Lung (tissue), 12 donors: ENCODE data around the gene ZNF521. TPM values are rescaled to one million over a fixed set of nuclear protein-coding genes. Genes with fewer than 3 reads are reported as not detected.

Experiments
- ATAC-seq: fragments of 200-7000 bp; cut with Tn5 transposase; one replicate; pipeline ENCODE4 v1.9.1; 2020; ENCODE audit warnings: moderate number of reproducible peaks; ENCODE audit not compliant: insufficient read depth, low FRiP score
- DNase-seq, 3 donors: peaks; one replicate each; pipeline ENCODE4 v3.0.0-alpha.2; 2013 to 2017
- H3K27ac ChIP-seq, 2 donors: one replicate each; pipeline ENCODE4 v1.5.1; 2013; ENCODE audit warnings: mild to moderate bottlenecking in 2 of 2, moderate library complexity in 2 of 2, control low read depth in 1 of 2, inconsistent platforms in 1 of 2, low read depth in 1 of 2, low read length in 1 of 2
- H3K27me3 ChIP-seq, 3 donors: one replicate each; pipeline ENCODE4 v1.5.1; 2013; ENCODE audit warnings: low read length in 2 of 3; ENCODE audit not compliant: control insufficient read depth in 3 of 3, insufficient read depth in 3 of 3
- H3K36me3 ChIP-seq, 4 donors: one replicate each; pipeline ENCODE4 v1.5.1; 2013; ENCODE audit warnings: low read length in 4 of 4, mild to moderate bottlenecking in 1 of 4, moderate library complexity in 1 of 4; ENCODE audit not compliant: control insufficient read depth in 4 of 4, insufficient read depth in 4 of 4
- H3K4me1 ChIP-seq, 5 donors: one replicate each; pipeline ENCODE4 v1.5.1; 2013; ENCODE audit warnings: low read length in 5 of 5, mild to moderate bottlenecking in 2 of 5, moderate library complexity in 1 of 5; ENCODE audit not compliant: control insufficient read depth in 5 of 5, insufficient read depth in 5 of 5
- H3K4me3 ChIP-seq: one replicate; pipeline ENCODE4 v1.5.1; 2013; ENCODE audit warnings: mild to moderate bottlenecking, control low read depth, moderate library complexity
- H3K9ac ChIP-seq, 2 donors: one replicate each; pipeline ENCODE4 v1.5.1; 2013; ENCODE audit warnings: low read length in 2 of 2, control low read depth in 1 of 2; ENCODE audit not compliant: insufficient read depth in 1 of 2
- H3K9me3 ChIP-seq, 4 donors: one replicate each; pipeline ENCODE4 v1.5.1; 2013; ENCODE audit warnings: low read length in 3 of 4, mild to moderate bottlenecking in 1 of 4, moderate library complexity in 1 of 4; ENCODE audit not compliant: control insufficient read depth in 4 of 4, insufficient read depth in 3 of 4
- WGBS, 2 donors: extraction: QIAGEN DNeasy Blood & Tissue Kit; methylation state at CpG; one replicate each; pipeline ENCODE4 v1.1.7; 2013; 5-methylcytosine and 5-hydroxymethylcytosine counted together
- polyA plus RNA-seq, 2 donors: library from polyadenylated mRNA; stranded (reverse); fragments of 200-250 nt; gene quantifications; one replicate each; pipeline ENCODE4 v1.2.1, GENCODE V29; 2013
- total RNA-seq, 2 donors: library from RNA; depleted of rRNA in 1 of 2; stranded (reverse); fragments of >200 nt in 1 of 2; gene quantifications; one replicate each; pipeline ENCODE4 v1.2.1, GENCODE V29; 2014 to 2021
- TF ChIP-seq, protein P1 (sequence below): IDR thresholded peaks from 2 replicates; pipeline ENCODE4 v1.5.1; 2012; ENCODE audit warnings: mild to moderate bottlenecking; ENCODE audit errors: control extremely low read depth, extremely low read depth
- donor health status: control.
- donor health status: control.
- donor health status: Bipolar disorder and iron deficiency.
- donor health status: healthy.
- donor health status: DM: yes; HTN: yes; CAD: no.

The ZNF521 gene
- total and polyA plus RNA-seq, 4 donors: 1.5 to 48.8 (median 10.7) TPM

DNA sequence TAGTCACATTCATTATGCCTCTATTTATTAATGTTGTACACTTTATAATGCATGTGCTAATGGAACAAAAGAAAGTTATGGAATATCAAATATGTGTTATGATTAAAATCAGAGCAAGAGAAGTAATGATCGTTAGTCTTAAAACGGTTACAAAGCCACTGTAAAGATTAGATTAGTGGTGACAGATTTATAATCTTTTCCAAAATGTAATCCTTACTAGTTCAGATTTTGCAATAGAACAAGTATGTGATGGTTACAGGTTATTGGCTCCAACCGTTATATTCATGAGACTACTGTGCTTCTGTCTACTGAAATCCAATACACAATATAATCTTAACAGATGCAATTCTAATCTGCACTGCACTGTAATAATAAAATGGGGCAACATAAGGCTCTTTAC is 180.6 kb downstream of the ZNF521 start:
- WGBS, 2 donors: 67 to 78% methylated on average over 3 of the region's 3 CpGs
- ATAC-seq: no peak
- no peaks in the 10 kb centered on the region for H3K27me3 ChIP-seq
- peaks cover 0 to 14% (median 0%) of the 10 kb centered on the region in 5 donors for H3K4me1 ChIP-seq
- H3K9me3 ChIP-seq: no peaks in the 10 kb centered on the region
- TF ChIP-seq, protein P1, sequence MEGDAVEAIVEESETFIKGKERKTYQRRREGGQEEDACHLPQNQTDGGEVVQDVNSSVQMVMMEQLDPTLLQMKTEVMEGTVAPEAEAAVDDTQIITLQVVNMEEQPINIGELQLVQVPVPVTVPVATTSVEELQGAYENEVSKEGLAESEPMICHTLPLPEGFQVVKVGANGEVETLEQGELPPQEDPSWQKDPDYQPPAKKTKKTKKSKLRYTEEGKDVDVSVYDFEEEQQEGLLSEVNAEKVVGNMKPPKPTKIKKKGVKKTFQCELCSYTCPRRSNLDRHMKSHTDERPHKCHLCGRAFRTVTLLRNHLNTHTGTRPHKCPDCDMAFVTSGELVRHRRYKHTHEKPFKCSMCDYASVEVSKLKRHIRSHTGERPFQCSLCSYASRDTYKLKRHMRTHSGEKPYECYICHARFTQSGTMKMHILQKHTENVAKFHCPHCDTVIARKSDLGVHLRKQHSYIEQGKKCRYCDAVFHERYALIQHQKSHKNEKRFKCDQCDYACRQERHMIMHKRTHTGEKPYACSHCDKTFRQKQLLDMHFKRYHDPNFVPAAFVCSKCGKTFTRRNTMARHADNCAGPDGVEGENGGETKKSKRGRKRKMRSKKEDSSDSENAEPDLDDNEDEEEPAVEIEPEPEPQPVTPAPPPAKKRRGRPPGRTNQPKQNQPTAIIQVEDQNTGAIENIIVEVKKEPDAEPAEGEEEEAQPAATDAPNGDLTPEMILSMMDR: no peak
- DNase-seq: peak in 2 of 3 donors; percentile 62 to 74
- H3K27ac ChIP-seq: no peak overlapping the region
- no peaks in the 10 kb centered on the region for H3K36me3 ChIP-seq
- no peak overlapping the region for H3K9ac ChIP-seq
- H3K4me3 ChIP-seq: no peak overlapping the region

- H3K36me3 ChIP-seq: no peaks in the 10 kb centered on the region
- no peak overlapping the region for H3K4me3 ChIP-seq
- TF ChIP-seq, protein P1: no peak
- ATAC-seq: no peak
- H3K27me3 ChIP-seq: no peaks in the 10 kb centered on the region
- peaks cover 0 to 20% (median 6%) of the 10 kb centered on the region in 5 donors for H3K4me1 ChIP-seq
- no peak for DNase-seq
- no peak overlapping the region for H3K9ac ChIP-seq
- no peaks in the 10 kb centered on the region for H3K9me3 ChIP-seq
- H3K27ac ChIP-seq: no peak overlapping the region
- 92 to 96% methylated on average over 4 of the region's 4 CpGs for WGBS, 2 donors
These were observed 181.6 kb downstream of the ZNF521 start for GRCh38 chr18:25170402-25170801.

DNA sequence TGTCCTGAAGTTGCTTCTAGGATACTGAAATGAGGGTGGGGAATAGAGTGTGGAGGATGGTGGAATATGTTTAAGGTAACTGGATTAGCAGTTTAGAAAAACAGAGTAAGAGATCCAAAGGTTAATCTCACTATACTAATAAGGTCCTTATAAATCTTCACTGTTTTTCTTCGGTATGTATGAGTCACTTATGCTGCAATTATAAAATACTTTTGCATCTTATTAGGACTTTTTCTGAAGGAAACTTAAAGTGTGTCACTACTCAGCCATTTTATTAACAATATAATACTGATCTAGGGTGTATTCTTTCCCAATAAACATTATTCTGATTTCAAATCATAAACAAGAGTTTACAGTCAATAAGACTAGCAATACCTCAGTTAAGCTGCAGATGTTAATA is 182.3 kb downstream of the ZNF521 start:
- peaks cover 0 to 27% (median 7%) of the 10 kb centered on the region in 5 donors for H3K4me1 ChIP-seq
- no peaks in the 10 kb centered on the region for H3K36me3 ChIP-seq
- WGBS, 2 donors: 84 to 91% methylated on average over 1 of the region's 1 CpG
- no peak for DNase-seq
- TF ChIP-seq, protein P1: no peak
- no peak overlapping the region for H3K4me3 ChIP-seq
- H3K27ac ChIP-seq: no peak overlapping the region
- no peak for ATAC-seq
- no peaks in the 10 kb centered on the region for H3K9me3 ChIP-seq
- H3K27me3 ChIP-seq: no peaks in the 10 kb centered on the region
- H3K9ac ChIP-seq: no peak overlapping the region

DNA sequence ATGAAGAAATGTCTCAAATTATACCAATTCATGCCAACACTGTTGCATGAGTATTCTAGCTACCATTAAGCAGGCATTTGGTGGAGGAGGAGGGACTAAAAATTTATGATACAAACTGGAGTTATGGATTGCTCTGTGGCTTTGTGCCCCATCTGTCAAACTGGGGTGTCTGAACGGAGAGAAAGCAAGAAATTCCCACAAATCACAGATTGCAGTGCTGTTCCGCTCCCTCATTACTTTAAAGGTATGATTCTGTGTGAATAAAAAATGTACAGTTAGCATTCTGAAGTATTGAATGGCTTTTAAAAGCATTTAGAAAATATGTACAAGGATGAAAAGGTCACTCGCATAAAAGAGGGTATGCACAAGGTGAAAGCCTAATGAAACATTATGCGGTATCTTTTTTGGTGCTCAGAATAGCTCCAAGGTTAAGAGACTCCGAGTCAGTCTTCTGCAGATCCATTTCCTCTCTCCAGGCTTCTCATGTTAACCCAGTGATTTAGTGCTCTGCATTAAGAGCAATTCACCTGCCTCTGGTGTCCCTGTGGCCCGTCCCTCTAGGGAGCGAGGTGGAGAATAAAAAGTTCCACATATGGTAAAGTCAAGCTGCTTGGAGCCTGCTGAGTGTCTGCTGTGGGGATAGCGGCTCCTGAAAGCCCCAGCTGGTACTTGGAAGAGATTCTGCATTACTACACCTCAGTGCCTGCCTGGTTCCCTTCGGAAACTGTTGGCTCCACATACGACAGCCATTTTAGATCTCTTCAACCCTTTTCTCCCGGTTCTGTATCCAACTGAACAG is 184.2 kb downstream of the ZNF521 start:
- Histone ChIP-seq H3K4me3 (no peak overlapping the region), H3K27me3 (no peaks in the 10 kb centered on the region), H3K4me1 (peaks cover 0 to 33% (median 13%) of the 10 kb centered on the region in 5 donors), H3K27ac (no peak overlapping the region), H3K36me3 (no peaks in the 10 kb centered on the region), H3K9me3 (no peaks in the 10 kb centered on the region), H3K9ac (no peak overlapping the region)
- TF ChIP-seq, protein P1: no peak
- no peak for DNase-seq
- WGBS, 2 donors: 93 to 98% methylated on average over 11 of the region's 11 CpGs
- ATAC-seq: no peak
